Occipital lobe (tissue), 2 donors: ENCODE results near the gene KIAA0930. TPM values are rescaled to one million over a fixed set of nuclear protein-coding genes. Genes with fewer than 3 reads are reported as not detected.
"Not testable (repeated sequence)": the region's sequence is repeated elsewhere in the genome, so short reads cannot be mapped to it uniquely, and the experiment has no call there.

Experiments
- DNase-seq: peaks from one replicate; lab custom pipeline; 2025; lab: John Stamatoyannopoulos, UW
- total RNA-seq: library from RNA; depleted of rRNA; stranded (reverse); fragments of >200 nt; gene quantifications from one replicate; pipeline ENCODE4 v1.2.3, GENCODE V29; 2014

The KIAA0930 gene
- total RNA-seq, 1 donor from 2014 or later = 61.0 TPM

GRCh38 chr22:45201678-45202332 lies 38.9 kb downstream of the KIAA0930 start:
- DNase-seq = no peak

GRCh38 chr22:45200860-45201511 lies 39.7 kb downstream of the KIAA0930 start:
- DNase-seq = no peak

DNA sequence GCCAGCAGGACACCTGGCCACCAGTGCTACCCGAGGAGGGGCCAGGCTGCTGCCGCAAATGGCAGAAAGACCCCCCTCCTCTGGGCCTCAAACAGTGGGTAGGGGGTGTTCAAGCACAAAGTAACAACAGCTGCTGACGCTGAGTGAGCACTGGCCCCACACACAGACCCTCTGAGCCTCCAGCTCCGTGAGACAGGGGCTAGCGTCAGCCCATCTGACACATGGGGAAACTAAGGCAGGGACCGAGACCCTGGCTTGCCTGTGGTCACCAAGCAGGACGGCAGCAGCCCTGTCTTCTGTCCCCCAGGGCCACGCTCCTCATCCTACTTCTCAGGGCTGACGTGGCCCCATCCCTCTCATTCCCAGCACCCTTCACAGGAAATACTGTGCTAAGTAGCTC lies 40.5 kb downstream of the KIAA0930 start:
- DNase-seq = no peak

DNA sequence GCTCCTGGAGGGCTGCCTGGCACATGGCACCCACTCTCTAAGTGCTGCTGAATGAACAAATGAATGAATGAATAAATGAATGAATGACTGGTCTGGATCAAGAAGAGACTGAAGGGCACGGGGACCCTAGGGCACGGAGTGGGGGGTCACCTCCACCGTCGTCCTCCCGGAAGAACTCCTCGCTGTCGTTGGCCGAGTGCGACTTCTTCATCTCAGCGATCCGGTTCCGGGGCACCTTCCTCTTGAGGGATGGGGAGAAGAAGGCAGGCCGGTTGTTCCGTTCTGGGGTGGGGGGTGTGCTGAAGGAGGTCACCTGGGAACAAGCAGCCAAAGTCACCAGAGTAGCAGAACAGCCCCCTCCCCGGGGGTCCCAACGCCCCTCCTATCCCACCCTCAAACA lies 41.0 kb downstream of the KIAA0930 start:
- no peak for DNase-seq

- no peak for DNase-seq
Observed at GRCh38 chr22:45198463-45198795, 42.3 kb downstream of the KIAA0930 start.

GRCh38 chr22:45197606-45198462 lies 42.9 kb downstream of the KIAA0930 start:
- DNase-seq = no peak

GRCh38 chr22:45196926-45197605 lies 43.6 kb downstream of the KIAA0930 start:
- DNase-seq = no peak

DNA sequence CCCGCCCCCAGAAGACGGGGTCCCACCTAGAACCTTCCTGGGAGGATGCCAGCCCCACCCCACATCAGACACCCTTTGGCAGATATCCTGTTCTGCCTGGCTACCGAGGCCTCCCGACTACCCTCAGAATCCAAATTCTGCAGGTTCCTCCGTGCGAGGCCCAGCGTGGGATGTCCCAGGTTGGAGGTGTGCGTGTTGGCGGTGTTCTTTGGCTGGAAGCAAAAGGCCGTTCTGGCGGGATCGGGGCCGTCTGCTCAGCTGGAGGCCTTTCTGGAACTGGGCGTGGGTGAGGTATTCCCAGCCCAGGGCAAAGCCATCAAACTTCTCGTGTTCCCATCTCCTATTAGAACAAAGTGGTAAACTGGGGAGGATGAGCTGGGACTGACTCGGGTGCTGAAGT lies 44.4 kb downstream of the KIAA0930 start:
- DNase-seq = no peak

- no peak for DNase-seq
Observed at GRCh38 chr22:45195616-45196015, 45.1 kb downstream of the KIAA0930 start.

GRCh38 chr22:45194686-45195085 lies 46.0 kb downstream of the KIAA0930 start:
- no peak for DNase-seq

DNA sequence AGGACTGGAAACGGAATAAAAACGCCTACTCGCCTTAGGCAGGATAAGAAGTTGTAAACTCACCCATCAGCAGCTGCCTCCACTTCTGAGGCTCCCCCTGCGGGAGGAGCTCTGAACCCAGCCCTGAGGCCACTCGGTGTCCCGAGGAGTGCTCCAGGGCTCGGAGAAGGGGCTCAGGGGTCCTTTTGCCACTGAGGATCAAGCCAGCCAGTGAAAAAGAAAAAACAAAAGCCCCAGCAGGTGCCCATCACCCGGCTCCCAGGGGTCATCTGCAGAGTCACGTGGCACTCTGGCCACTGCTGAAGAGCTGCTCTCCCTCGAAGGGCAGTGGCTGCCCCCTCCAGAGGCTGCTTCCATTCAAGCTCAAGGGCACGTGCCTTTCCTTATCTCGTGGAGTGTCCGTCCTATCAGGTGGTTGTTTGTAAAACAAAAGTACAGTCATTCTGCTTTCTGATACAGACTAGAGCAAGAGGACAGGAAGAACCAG lies 48.0 kb downstream of the KIAA0930 start:
- DNase-seq = no peak

- DNase-seq = not testable (repeated sequence)
Observed at GRCh38 chr22:45191746-45192145, 48.9 kb downstream of the KIAA0930 start.

GRCh38 chr22:45190202-45190872 lies 50.4 kb downstream of the KIAA0930 start:
- no peak for DNase-seq

DNA sequence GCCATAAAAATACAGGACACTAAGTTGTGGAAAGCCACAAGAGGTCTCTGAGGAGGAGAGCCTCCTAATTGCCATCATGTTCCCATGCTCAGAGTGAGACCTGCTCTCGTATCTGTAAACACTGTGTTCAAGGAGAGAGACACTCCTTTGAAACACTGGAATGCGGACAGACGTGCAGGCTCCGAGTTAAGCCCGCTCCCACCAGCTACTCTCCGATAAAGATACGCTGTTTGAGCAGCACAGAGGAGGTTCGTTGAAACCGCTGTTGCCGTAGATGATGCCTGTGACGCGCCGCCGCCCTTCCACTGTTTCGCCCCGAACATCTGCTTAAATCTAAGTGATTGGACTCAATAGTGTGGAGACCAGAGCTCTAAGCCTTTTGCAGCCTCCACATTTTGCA lies 51.9 kb downstream of the KIAA0930 start:
- DNase-seq = no peak

DNA sequence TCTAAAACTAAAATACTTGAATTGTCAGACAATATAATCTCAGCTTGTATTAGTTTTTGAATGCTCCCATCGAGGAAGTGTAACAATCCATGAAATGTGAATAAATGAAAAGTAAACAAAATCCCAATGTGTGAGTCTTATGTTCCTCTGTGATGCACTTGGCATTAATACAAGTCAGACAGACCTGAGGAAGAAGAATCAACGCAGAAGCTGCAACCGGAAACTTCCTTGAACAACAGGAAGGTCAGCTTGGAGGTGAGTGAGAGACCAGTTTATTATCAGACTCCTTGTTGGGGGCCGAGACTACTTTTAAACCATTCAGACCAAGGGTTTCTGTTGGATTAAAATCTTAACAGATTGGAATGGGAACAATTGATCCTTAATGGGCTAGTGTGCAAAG lies 52.8 kb downstream of the KIAA0930 start:
- no peak for DNase-seq

- DNase-seq = no peak
Observed at GRCh38 chr22:45185718-45186514, 54.8 kb downstream of the KIAA0930 start.

DNA sequence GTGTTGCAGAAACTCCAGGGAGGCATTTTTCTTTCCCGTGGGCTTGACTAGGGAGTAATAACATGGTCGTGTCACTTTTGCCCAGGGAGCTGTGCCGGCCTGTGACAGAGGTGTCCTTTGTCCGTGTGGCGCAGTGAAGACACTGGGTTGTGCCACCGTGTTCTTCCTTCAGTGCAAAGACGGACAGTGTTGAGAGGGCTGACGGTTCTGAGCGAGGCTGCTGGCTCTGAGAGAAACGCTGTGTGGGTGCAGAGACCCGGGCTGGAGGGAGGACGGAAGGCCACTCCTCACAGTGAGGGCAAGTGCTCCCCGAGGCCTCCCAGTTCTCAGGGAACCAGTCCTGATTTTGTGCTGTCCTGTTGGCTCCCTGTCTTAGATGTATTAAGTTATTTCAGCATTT lies 56.7 kb downstream of the KIAA0930 start:
- no peak for DNase-seq

GRCh38 chr22:45181766-45182165 lies 58.9 kb downstream of the KIAA0930 start:
- DNase-seq = no peak

DNA sequence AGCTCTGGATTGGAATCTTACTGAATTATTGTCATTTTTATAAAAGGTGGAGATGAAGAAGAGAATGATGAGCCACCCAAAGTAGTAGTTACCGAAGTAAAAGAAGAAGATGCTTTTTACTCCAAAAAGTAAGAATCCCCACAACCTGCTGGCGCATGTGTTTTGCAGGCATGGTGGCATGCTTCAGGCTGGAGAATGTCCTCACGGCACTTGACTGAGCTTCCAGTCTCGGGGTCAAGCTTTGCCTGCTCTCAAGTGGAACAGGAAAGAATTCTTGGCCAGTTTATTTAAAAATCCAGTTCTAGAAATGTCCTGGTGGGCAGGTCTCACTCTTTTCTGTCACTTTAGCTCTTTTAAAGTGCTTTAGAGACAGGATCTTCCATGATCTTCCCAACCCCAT lies 59.5 kb downstream of the KIAA0930 start:
- no peak for DNase-seq

GRCh38 chr22:45180146-45180679 lies 60.5 kb downstream of the KIAA0930 start:
- no peak for DNase-seq
